Endodermal cell (in vitro differentiated cells): ENCODE results near the gene MFSD12. TPM values are rescaled to one million over a fixed set of nuclear protein-coding genes. Genes with fewer than 3 reads are reported as not detected.
A peak's percentile ranks its signal among the peaks of the same experiment; 100 is the strongest.

ENCODE experiments used
- DNase-seq: peaks from one replicate; pipeline ENCODE4 v3.0.0-alpha.2; 2017
- H3K27ac ChIP-seq: 2 replicates; pipeline ENCODE4 v1.5.1; 2013; ENCODE audit warnings: mild to moderate bottlenecking, low read depth, low read length, moderate library complexity
- H3K27me3 ChIP-seq: 2 replicates; pipeline ENCODE4 v1.6.1; 2013; ENCODE audit warnings: mild to moderate bottlenecking, low read length, moderate library complexity; ENCODE audit not compliant: insufficient read depth, control insufficient read depth, poor library complexity, severe bottlenecking
- H3K36me3 ChIP-seq: 2 replicates; pipeline ENCODE4 v1.7.0; 2013; ENCODE audit warnings: mild to moderate bottlenecking, low read length, moderate library complexity; ENCODE audit not compliant: control insufficient read depth, insufficient read depth
- H3K4me1 ChIP-seq: one replicate; pipeline ENCODE4 v1.7.0; 2013; ENCODE audit warnings: low read length; ENCODE audit not compliant: control insufficient read depth, insufficient read depth
- H3K4me3 ChIP-seq: 2 replicates; pipeline ENCODE4 v1.5.1; 2013; ENCODE audit warnings: mild to moderate bottlenecking, low read length, moderate library complexity
- H3K9ac ChIP-seq: 2 replicates; pipeline ENCODE4 v1.6.1; 2013; ENCODE audit warnings: mild to moderate bottlenecking, low read length, moderate library complexity; ENCODE audit not compliant: poor library complexity, severe bottlenecking; ENCODE audit errors: extremely low read depth
- H3K9me3 ChIP-seq: 2 replicates; pipeline ENCODE4 v1.6.1; 2013; ENCODE audit warnings: mild to moderate bottlenecking, low read length, moderate library complexity; ENCODE audit not compliant: control insufficient read depth
- H3K27ac Mint-ChIP-seq: 2 replicates; pipeline ENCODE4 v1.8.0; 2020; ENCODE audit warnings: mixed read lengths
- H3K27me3 Mint-ChIP-seq: 2 replicates; pipeline ENCODE4 v1.8.0; 2021; ENCODE audit warnings: mild to moderate bottlenecking, mixed read lengths; ENCODE audit not compliant: insufficient read depth
- H3K36me3 Mint-ChIP-seq: 2 replicates; pipeline ENCODE4 v1.8.0; 2020; ENCODE audit warnings: low read depth, mixed read lengths
- H3K4me1 Mint-ChIP-seq: 2 replicates; pipeline ENCODE4 v1.8.0; 2020; ENCODE audit warnings: mixed read lengths
- H3K4me3 Mint-ChIP-seq: 2 replicates; pipeline ENCODE4 v1.8.0; 2020; ENCODE audit warnings: mild to moderate bottlenecking, moderate library complexity, mixed read lengths
- H3K9me3 Mint-ChIP-seq: 2 replicates; pipeline ENCODE4 v1.8.0; 2020; ENCODE audit warnings: mild to moderate bottlenecking, mixed read lengths
- WGBS, 2 experiments: methylation state at CpG; one replicate each; pipeline versions ENCODE4 v1.1.5 to v1.1.7; 2013; ENCODE audit warnings: missing lambda C conversion rate in 2 of 2, mixed read lengths in 1 of 2; ENCODE audit not compliant: insufficient coverage in 1 of 2, insufficient read length in 1 of 2; 5-methylcytosine and 5-hydroxymethylcytosine counted together
- total RNA-seq, 2 donors: library from RNA; stranded (reverse); fragmentation: NEBNext Ultra II Directional in 1 of 2; extraction: Animal tissue kit (Norgen Biotek cat#: 25700) in 1 of 2; gene quantifications; 2 replicates in 1 of 2; 3 replicates in 1 of 2; pipeline ENCODE4 v1.2.1, GENCODE V29; 2021
- TF ChIP-seq, protein P1 (sequence below): fragments of 200-600 bp; sonication (generic); conservative IDR thresholded peaks from 2 replicates; pipeline ENCODE4 v1.5.0; 2021; ENCODE audit warnings: antibody characterized with exemption, mild to moderate bottlenecking

MFSD12 gene
- total RNA-seq, 2 donors from 2014 or later = 48.2 to 62.4 TPM

DNA sequence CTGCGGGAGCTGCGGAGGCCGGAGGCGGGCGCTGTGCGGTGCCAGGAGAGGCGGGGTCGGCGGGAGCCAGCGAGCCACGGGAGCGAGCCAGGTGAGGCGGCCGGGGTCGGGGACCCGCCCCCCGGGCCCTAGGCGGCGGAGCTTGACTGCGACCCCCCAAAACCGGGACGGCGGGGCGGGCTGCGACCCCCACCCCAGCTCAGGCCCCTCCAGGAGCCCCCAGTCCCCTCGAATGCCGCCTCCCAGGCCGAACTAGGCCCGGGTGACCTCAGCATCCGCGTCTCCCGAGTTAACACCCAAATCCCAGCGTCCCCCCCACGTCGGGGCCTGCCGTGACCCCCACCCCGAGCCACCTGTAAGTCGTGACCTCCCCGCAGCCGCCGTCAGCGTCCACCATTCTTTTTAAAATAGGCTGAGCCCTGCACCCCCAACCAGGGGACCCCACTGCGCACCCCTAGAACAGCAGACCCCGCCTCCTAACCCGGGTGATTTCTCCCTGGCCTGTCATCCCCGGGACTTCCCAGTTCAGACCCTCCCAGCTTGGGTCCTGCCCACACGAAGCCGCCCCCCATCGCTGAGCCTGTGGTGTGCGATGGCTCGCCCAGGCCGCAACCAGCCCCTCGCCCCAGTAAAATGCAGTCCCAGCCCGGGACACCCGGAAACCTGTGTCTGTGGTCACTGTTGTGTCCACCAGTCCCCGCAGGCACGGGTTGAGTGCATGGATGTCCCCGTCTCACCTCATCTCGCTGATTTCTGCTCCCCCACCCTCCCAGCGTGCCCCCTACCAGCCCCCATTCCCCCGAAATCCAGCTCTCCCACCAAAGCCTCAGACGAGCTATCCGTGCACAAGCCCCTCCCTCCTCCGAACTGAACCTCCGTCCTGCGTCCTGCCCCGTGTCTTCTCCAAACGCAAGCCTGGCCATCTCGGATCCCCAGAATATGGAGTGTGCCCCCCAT is 50.7 kb downstream of the MFSD12 start:
- Mint-ChIP-seq H3K9me3 (no peaks in the 10 kb centered on the region), H3K27ac (peak overlapping the region; percentile 88), H3K4me1 (peaks cover 13% of the 10 kb centered on the region), H3K4me3 (peak overlapping the region; percentile 88), H3K36me3 (peaks cover 12% of the 10 kb centered on the region), H3K27me3 (no peaks in the 10 kb centered on the region)
- Histone ChIP-seq H3K4me3 (peak overlapping the region; percentile 84), H3K9ac (peak overlapping the region; percentile 64), H3K27ac (peak overlapping the region; percentile 10), H3K9me3 (no peaks in the 10 kb centered on the region), H3K36me3 (peaks cover 23% of the 10 kb centered on the region), H3K4me1 (no peaks in the 10 kb centered on the region), H3K27me3 (no peaks in the 10 kb centered on the region)
- DNase-seq = peak; percentile 66
- 0% methylated on average over 7 to 63 of the region's 69 CpGs for WGBS, 2 experiments
- TF ChIP-seq, protein P1, sequence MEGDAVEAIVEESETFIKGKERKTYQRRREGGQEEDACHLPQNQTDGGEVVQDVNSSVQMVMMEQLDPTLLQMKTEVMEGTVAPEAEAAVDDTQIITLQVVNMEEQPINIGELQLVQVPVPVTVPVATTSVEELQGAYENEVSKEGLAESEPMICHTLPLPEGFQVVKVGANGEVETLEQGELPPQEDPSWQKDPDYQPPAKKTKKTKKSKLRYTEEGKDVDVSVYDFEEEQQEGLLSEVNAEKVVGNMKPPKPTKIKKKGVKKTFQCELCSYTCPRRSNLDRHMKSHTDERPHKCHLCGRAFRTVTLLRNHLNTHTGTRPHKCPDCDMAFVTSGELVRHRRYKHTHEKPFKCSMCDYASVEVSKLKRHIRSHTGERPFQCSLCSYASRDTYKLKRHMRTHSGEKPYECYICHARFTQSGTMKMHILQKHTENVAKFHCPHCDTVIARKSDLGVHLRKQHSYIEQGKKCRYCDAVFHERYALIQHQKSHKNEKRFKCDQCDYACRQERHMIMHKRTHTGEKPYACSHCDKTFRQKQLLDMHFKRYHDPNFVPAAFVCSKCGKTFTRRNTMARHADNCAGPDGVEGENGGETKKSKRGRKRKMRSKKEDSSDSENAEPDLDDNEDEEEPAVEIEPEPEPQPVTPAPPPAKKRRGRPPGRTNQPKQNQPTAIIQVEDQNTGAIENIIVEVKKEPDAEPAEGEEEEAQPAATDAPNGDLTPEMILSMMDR = no peak

DNA sequence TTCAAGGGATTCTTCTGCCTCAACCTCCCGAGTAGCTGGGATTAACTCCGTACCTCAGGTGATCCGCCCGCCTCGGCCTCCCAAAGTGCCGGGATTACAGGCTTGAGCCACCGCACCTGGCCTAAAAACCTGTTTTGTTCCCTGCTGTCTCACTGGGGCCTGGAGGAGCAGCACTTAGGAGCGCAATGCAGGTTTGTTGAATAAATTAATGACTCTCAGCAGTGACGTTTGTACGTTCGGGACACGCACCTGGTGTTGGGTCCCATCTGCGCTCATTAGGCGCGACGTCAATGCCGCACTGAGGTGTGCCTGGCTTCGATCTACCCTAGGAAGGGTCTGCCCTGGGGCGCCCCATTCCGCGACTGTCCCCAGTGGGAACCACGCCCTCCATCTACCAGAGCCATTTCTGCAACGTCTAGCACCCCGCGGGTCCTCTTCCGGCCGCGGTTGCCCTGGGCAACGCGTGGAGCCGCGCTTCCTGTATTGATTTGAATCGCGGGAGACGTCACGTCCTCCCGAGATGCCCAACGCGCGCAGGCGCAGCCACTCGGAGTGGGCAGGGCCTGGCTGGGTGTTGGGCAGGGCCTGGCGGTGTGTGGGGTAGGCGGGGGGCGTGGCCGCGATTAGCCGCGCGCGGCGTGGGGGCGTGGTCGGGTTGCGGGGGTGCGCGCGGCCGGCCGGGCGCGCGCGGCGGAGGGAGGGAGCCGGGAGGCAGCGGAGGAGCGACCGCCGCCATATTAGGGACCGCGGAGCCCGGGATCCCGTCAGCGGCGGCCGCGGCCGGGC is 51.6 kb downstream of the MFSD12 start, which contains the start of gene FZR1:
TSS of gene FZR1 (plus strand) at position 714 of the 786 bp plus-strand sequence. CDS start 16,679 bp downstream, outside the sequence.
- Mint-ChIP-seq H3K4me3 (peak within 1 kb of the TSS; percentile 88), H3K36me3 (peaks cover 12% of the 10 kb centered on the region), H3K9me3 (no peaks in the 10 kb centered on the region), H3K27ac (peak within 1 kb of the TSS; percentile 99), H3K4me1 (peaks cover 13% of the 10 kb centered on the region), H3K27me3 (no peaks in the 10 kb centered on the region)
- 6 to 37% methylated on average over 25 to 79 of the region's 79 CpGs for WGBS, 2 experiments
- Histone ChIP-seq H3K4me1 (no peaks in the 10 kb centered on the region), H3K27me3 (no peaks in the 10 kb centered on the region), H3K36me3 (peaks cover 22% of the 10 kb centered on the region), H3K4me3 (peak within 1 kb of the TSS; percentile 84), H3K9ac (peak within 1 kb of the TSS; percentile 77), H3K9me3 (no peaks in the 10 kb centered on the region), H3K27ac (peak within 1 kb of the TSS; percentile 70)
- peak; percentile 100 for DNase-seq
- TF ChIP-seq, protein P1 = no peak

DNA sequence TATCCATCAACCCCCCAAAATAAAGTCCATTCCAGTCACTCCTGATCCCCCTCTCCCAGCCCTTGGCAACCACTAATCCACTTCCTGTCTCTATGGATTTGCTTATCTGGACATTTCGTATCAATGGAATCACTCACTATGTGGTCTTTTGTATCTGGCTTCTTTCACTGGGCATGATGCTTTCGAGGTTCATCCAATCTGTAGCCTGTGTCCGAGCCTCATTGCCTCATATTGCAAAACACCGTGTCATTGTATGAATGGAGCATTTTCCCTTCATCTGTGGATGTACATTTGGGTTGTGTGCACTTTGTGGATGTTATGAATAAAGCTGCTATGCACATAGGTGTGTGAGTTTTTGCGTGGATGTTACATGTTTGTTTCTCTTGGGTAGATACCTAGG is 52.7 kb downstream of the MFSD12 start:
- DNase-seq = no peak
- no peaks in the 10 kb centered on the region for H3K4me1 ChIP-seq
- H3K27me3 ChIP-seq = no peaks in the 10 kb centered on the region
- Mint-ChIP-seq H3K27me3 (no peaks in the 10 kb centered on the region), H3K4me3 (peak overlapping the region; percentile 88), H3K27ac (peak overlapping the region; percentile 23), H3K4me1 (peaks cover 13% of the 10 kb centered on the region), H3K9me3 (no peaks in the 10 kb centered on the region), H3K36me3 (peaks cover 7% of the 10 kb centered on the region)
- peaks cover 13% of the 10 kb centered on the region for H3K36me3 ChIP-seq
- no peak overlapping the region for H3K4me3 ChIP-seq
- no peaks in the 10 kb centered on the region for H3K9me3 ChIP-seq
- H3K9ac ChIP-seq = no peak overlapping the region
- TF ChIP-seq, protein P1 = no peak
- H3K27ac ChIP-seq = no peak overlapping the region
- 92 to 94% methylated on average over 4 to 5 of the region's 5 CpGs for WGBS, 2 experiments
